K562 (cell line): Measurements from ENCODE around the gene PARD3B.

ENCODE experiments used
- CREM ChIP-seq: IDR thresholded peaks from 2 replicates; pipeline ENCODE4 v1.6.1; 2014; ENCODE audit warnings: antibody characterized with exemption, low read depth
- POLR2A ChIP-seq: fragments of 450-650 bp; conservative IDR thresholded peaks from 2 replicates; pipeline ENCODE4 v1.6.1; 2016
- ZKSCAN8 ChIP-seq: fragments of 200-800 bp; sonication (Bioruptor generic); IDR thresholded peaks from 2 replicates; pipeline ENCODE4 v1.6.1; 2016; ENCODE audit warnings: missing genetic modification characterization, missing compliant biosample characterization
- TF ChIP-seq, protein P1 (sequence below), 3 experiments: IDR thresholded peaks in 2 of 3; conservative IDR thresholded peaks in 1 of 3; 2 replicates each; pipeline ENCODE4 v1.5.1; 2011 to 2012; ENCODE audit warnings: low read length in 3 of 3, mild to moderate bottlenecking in 3 of 3, control low read depth in 2 of 3, improper control_type of control experiment in 1 of 3, inconsistent platforms in 1 of 3, low read depth in 1 of 3, mixed read lengths in 1 of 3, moderate library complexity in 1 of 3; ENCODE audit not compliant: insufficient read depth in 2 of 3
- TF ChIP-seq, protein P2 (sequence below), 2 experiments: fragments of 150-350 bp in 1 of 2; IDR thresholded peaks; 2 replicates each; pipeline ENCODE4 v1.6.1; 2012 to 2016; ENCODE audit warnings: low read depth in 2 of 2, low read length in 2 of 2, mild to moderate bottlenecking in 1 of 2, moderate library complexity in 1 of 2
- TF ChIP-seq, protein P3 (sequence below): sonication (generic); formaldehyde crosslinking; IDR thresholded peaks from 2 replicates; pipeline ENCODE4 v1.9.0; 2022; ENCODE audit warnings: mild to moderate bottlenecking, missing genetic modification reagents

DNA sequence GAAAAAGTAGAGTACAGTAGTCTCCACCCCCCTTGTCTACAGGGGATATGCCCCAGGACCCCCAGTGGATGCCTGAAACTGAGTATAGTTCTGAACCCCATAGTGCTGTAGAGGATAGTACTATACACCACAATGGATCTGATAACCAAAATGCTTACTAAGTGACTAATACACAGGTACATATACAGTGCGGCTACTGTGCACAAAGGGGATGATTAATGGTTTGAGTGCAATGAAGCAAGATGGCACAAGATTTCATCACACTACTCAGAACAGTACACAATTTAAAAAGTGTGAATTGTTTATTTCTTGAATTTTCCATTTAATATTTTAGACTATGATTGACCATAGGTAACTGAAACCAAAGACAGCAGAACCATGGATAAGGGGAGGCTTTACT, 690.2 kb downstream of the PARD3B start:
- TF ChIP-seq ZKSCAN8 (CRISPR knock-in tag) = no peak
- TF ChIP-seq, protein P1, sequence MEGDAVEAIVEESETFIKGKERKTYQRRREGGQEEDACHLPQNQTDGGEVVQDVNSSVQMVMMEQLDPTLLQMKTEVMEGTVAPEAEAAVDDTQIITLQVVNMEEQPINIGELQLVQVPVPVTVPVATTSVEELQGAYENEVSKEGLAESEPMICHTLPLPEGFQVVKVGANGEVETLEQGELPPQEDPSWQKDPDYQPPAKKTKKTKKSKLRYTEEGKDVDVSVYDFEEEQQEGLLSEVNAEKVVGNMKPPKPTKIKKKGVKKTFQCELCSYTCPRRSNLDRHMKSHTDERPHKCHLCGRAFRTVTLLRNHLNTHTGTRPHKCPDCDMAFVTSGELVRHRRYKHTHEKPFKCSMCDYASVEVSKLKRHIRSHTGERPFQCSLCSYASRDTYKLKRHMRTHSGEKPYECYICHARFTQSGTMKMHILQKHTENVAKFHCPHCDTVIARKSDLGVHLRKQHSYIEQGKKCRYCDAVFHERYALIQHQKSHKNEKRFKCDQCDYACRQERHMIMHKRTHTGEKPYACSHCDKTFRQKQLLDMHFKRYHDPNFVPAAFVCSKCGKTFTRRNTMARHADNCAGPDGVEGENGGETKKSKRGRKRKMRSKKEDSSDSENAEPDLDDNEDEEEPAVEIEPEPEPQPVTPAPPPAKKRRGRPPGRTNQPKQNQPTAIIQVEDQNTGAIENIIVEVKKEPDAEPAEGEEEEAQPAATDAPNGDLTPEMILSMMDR (IDR thresholded peaks at IDR 0.05 in 2 of 3, conservative IDR thresholded peaks at IDR 0.05 in 1 of 3; ENCODE audit: insufficient read depth in 2 of 3, low read depth in 1 of 3, low read length in 3 of 3) = no peak
- no peak for TF ChIP-seq POLR2A
- TF ChIP-seq, protein P2, sequence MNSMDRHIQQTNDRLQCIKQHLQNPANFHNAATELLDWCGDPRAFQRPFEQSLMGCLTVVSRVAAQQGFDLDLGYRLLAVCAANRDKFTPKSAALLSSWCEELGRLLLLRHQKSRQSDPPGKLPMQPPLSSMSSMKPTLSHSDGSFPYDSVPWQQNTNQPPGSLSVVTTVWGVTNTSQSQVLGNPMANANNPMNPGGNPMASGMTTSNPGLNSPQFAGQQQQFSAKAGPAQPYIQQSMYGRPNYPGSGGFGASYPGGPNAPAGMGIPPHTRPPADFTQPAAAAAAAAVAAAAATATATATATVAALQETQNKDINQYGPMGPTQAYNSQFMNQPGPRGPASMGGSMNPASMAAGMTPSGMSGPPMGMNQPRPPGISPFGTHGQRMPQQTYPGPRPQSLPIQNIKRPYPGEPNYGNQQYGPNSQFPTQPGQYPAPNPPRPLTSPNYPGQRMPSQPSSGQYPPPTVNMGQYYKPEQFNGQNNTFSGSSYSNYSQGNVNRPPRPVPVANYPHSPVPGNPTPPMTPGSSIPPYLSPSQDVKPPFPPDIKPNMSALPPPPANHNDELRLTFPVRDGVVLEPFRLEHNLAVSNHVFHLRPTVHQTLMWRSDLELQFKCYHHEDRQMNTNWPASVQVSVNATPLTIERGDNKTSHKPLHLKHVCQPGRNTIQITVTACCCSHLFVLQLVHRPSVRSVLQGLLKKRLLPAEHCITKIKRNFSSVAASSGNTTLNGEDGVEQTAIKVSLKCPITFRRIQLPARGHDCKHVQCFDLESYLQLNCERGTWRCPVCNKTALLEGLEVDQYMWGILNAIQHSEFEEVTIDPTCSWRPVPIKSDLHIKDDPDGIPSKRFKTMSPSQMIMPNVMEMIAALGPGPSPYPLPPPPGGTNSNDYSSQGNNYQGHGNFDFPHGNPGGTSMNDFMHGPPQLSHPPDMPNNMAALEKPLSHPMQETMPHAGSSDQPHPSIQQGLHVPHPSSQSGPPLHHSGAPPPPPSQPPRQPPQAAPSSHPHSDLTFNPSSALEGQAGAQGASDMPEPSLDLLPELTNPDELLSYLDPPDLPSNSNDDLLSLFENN (IDR thresholded peaks at IDR 0.05; ENCODE audit: low read depth in 2 of 2, low read length in 2 of 2) = no peak
- TF ChIP-seq CREM = no peak
- TF ChIP-seq, protein P3, sequence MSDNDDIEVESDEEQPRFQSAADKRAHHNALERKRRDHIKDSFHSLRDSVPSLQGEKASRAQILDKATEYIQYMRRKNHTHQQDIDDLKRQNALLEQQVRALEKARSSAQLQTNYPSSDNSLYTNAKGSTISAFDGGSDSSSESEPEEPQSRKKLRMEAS (CRISPR knock-in tag) = no peak
